Panc1 (cell line): Measurements from ENCODE around the gene MAP1B. TPM values are rescaled to one million over a fixed set of nuclear protein-coding genes. Genes with fewer than 3 reads are reported as not detected.

Experiments used
- ATAC-seq: fragments of 200-7000 bp; cut with Tn5 transposase; 2 replicates; pipeline ENCODE4 v1.9.1; 2020; ENCODE audit warnings: mild to moderate bottlenecking, moderate library complexity
- BruUV-seq: library from RNA; stranded (reverse); fragments of 400-500 nt; replicated peaks from 2 replicates; lab custom pipeline; 2021; lab: Mats Ljungman, UMichigan
- CTCF ChIA-PET: fragments of 300-600 bp; sonication (Branson Sonifier 250); formaldehyde crosslinking; loops from one replicate; lab custom pipeline; 2022; ENCODE audit warnings: antibody characterized with exemption; lab: Charles Lee
- POLR2A ChIA-PET: fragments of 300-600 bp; sonication (Branson Sonifier 250); formaldehyde crosslinking; loops from one replicate; lab custom pipeline; 2022; ENCODE audit warnings: antibody characterized with exemption; lab: Charles Lee
- DNase-seq: peaks from one replicate; pipeline ENCODE4 v3.0.0-alpha.2; 2010; ENCODE audit warnings: low read depth, low spot score
- H3K27ac ChIP-seq: 2 replicates; pipeline ENCODE4 v1.5.1; 2011; ENCODE audit warnings: mild to moderate bottlenecking, low read length, inconsistent platforms
- H3K27me3 ChIP-seq: fragments of 200-500 bp; sonication (Bioruptor generic); 2 replicates; pipeline ENCODE4 v1.6.0; 2014; ENCODE audit warnings: low read length, inconsistent platforms; ENCODE audit not compliant: control insufficient read depth, insufficient read depth
- H3K36me3 ChIP-seq: fragments of 200-500 bp; sonication (Bioruptor generic); 2 replicates; pipeline ENCODE4 v1.5.1; 2014; ENCODE audit warnings: inconsistent platforms, mild to moderate bottlenecking, low read length, moderate library complexity; ENCODE audit not compliant: control insufficient read depth, insufficient read depth
- H3K4me1 ChIP-seq: 2 replicates; pipeline ENCODE4 v1.5.1; 2011; ENCODE audit warnings: inconsistent platforms, mild to moderate bottlenecking, low read length, moderate library complexity; ENCODE audit not compliant: control insufficient read depth, insufficient read depth
- H3K4me3 ChIP-seq, 2 experiments: 2 replicates each; pipeline ENCODE4 v1.5.1; 2011 to 2012; ENCODE audit warnings: low read depth in 2 of 2, low read length in 2 of 2, mild to moderate bottlenecking in 2 of 2, inconsistent platforms in 1 of 2, moderate library complexity in 1 of 2
- H3K9me3 ChIP-seq: fragments of 200-500 bp; sonication (Bioruptor generic); 2 replicates; pipeline ENCODE4 v1.5.1; 2014; ENCODE audit warnings: low read depth, mild to moderate bottlenecking, inconsistent platforms, low read length, moderate library complexity; ENCODE audit not compliant: control insufficient read depth, insufficient read depth
- POLR2AphosphoS5 ChIP-seq: IDR thresholded peaks from 2 replicates; pipeline ENCODE4 v1.6.1; 2012; ENCODE audit warnings: mild to moderate bottlenecking, low read depth, low read length, moderate library complexity
- SIN3A ChIP-seq: IDR thresholded peaks from 2 replicates; pipeline ENCODE4 v1.6.1; 2012; ENCODE audit warnings: low read depth, mild to moderate bottlenecking, low read length, moderate library complexity, borderline replicate concordance; ENCODE audit not compliant: insufficient read depth
- TCF7L2 ChIP-seq: IDR thresholded peaks from 2 replicates; pipeline ENCODE4 v1.6.1; 2011; ENCODE audit warnings: mild to moderate bottlenecking, low read depth, low read length, inconsistent platforms
- in situ Hi-C: cut with HindIII; loops from 2 replicates; pipeline ENCODE4 v1.10.0; 2016; ENCODE audit warnings: low sequenced_read_pairs, low pct_unique_long_range_greater_than_20kb
- intact Hi-C: fragments of 100-400 bp; cut with micrococcal nuclease; formaldehyde crosslinking; loops from one replicate; pipeline ENCODE4 v1.10.0; 2022; ENCODE audit not compliant: unreplicated experiment
- total RNA-seq: library from RNA; stranded (reverse); gene quantifications from one replicate; pipeline ENCODE4 v1.2.1, GENCODE V29; 2021; ENCODE audit not compliant: unreplicated experiment
- TF ChIP-seq, protein P1 (sequence below): fragments of 450-650 bp; IDR thresholded peaks from 2 replicates; pipeline ENCODE4 v1.5.1; 2017; ENCODE audit warnings: mild to moderate bottlenecking
- TF ChIP-seq, protein P2 (sequence below), 2 experiments: IDR thresholded peaks; 2 replicates each; pipeline ENCODE4 v1.6.1; 2011 to 2012; ENCODE audit warnings: low read depth in 2 of 2, control low read depth in 1 of 2, low read length in 1 of 2, mild to moderate bottlenecking in 1 of 2, moderate library complexity in 1 of 2; ENCODE audit not compliant: insufficient read depth in 1 of 2

The MAP1B gene
- total RNA-seq, 1 experiment from 2014 or later, result 82.3 TPM

DNA sequence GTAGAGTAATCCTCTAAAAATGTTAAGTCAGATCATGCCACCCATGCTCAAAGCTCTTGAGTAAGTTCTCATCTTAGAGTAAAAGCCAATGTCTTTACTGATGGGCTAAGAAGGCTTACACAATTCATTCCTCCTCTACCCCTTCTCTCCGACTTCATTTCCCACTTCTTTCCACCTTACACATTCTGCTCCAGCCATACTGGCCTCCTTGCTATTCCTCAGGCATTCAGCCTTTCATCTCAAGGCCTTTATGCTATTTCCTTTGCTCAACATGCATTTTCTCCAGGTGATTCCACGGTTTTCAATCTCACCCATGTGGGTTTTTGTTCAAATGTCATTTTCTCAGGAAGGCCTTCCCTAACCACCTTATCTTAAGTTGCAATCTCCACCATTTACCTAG lies 104.9 kb downstream of the MAP1B start:
- intact Hi-C loops (no loop called here), in situ Hi-C loops (no loop called here)
- Histone ChIP-seq H3K4me1 (no peaks in the 10 kb centered on the region), H3K4me3 (no peak overlapping the region), H3K27me3 (no peaks in the 10 kb centered on the region), H3K36me3 (no peaks in the 10 kb centered on the region; the same call in 1 of the 2 replicates), H3K27ac (no peak overlapping the region), H3K9me3 (no peaks in the 10 kb centered on the region)
- DNase-seq (no peak), ATAC-seq (no peak)
- POLR2A ChIA-PET, result no interaction called here
- CTCF ChIA-PET, result no interaction called here
- no TSS peak for BruUV-seq
- no peak for TF ChIP-seq TCF7L2
- TF ChIP-seq POLR2AphosphoS5, result no peak
- TF ChIP-seq, protein P1, sequence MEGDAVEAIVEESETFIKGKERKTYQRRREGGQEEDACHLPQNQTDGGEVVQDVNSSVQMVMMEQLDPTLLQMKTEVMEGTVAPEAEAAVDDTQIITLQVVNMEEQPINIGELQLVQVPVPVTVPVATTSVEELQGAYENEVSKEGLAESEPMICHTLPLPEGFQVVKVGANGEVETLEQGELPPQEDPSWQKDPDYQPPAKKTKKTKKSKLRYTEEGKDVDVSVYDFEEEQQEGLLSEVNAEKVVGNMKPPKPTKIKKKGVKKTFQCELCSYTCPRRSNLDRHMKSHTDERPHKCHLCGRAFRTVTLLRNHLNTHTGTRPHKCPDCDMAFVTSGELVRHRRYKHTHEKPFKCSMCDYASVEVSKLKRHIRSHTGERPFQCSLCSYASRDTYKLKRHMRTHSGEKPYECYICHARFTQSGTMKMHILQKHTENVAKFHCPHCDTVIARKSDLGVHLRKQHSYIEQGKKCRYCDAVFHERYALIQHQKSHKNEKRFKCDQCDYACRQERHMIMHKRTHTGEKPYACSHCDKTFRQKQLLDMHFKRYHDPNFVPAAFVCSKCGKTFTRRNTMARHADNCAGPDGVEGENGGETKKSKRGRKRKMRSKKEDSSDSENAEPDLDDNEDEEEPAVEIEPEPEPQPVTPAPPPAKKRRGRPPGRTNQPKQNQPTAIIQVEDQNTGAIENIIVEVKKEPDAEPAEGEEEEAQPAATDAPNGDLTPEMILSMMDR, result no peak
- TF ChIP-seq SIN3A, result no peak
- TF ChIP-seq, protein P2, sequence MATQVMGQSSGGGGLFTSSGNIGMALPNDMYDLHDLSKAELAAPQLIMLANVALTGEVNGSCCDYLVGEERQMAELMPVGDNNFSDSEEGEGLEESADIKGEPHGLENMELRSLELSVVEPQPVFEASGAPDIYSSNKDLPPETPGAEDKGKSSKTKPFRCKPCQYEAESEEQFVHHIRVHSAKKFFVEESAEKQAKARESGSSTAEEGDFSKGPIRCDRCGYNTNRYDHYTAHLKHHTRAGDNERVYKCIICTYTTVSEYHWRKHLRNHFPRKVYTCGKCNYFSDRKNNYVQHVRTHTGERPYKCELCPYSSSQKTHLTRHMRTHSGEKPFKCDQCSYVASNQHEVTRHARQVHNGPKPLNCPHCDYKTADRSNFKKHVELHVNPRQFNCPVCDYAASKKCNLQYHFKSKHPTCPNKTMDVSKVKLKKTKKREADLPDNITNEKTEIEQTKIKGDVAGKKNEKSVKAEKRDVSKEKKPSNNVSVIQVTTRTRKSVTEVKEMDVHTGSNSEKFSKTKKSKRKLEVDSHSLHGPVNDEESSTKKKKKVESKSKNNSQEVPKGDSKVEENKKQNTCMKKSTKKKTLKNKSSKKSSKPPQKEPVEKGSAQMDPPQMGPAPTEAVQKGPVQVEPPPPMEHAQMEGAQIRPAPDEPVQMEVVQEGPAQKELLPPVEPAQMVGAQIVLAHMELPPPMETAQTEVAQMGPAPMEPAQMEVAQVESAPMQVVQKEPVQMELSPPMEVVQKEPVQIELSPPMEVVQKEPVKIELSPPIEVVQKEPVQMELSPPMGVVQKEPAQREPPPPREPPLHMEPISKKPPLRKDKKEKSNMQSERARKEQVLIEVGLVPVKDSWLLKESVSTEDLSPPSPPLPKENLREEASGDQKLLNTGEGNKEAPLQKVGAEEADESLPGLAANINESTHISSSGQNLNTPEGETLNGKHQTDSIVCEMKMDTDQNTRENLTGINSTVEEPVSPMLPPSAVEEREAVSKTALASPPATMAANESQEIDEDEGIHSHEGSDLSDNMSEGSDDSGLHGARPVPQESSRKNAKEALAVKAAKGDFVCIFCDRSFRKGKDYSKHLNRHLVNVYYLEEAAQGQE (IDR thresholded peaks at IDR 0.05; ENCODE audit: insufficient read depth in 1 of 2, low read depth in 2 of 2, low read length in 1 of 2), result no peak

DNA sequence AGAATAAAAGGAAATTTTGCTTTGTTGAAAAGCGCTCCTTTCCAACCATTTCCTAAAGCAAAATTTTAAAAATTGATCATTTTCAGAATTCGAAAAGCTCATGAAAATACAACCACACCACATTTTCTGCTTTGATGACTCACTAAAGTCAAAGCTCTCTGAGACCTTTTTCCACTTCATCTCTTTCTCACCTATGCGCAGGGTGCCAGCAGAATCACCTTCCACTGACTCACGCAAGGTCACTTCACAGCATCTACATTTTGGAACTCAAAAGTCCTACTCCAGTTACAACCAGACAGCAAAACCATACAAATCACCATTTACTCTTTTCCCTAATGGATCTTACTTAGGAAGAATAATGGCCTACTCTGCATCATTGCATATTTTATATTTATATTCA lies 106.2 kb downstream of the MAP1B start:
- ATAC-seq, result no peak
- TF ChIP-seq, protein P1, result no peak
- CTCF ChIA-PET, result no interaction called here
- POLR2A ChIA-PET, result no interaction called here
- no peak for DNase-seq
- intact Hi-C loops (no loop called here), in situ Hi-C loops (no loop called here)
- Histone ChIP-seq H3K27ac (no peak overlapping the region), H3K4me1 (no peaks in the 10 kb centered on the region), H3K4me3 (no peak overlapping the region), H3K9me3 (no peaks in the 10 kb centered on the region), H3K36me3 (no peaks in the 10 kb centered on the region), H3K27me3 (no peaks in the 10 kb centered on the region)
- BruUV-seq, result no TSS peak
